ENCODE measurements around the gene GRPEL1.

DNA sequence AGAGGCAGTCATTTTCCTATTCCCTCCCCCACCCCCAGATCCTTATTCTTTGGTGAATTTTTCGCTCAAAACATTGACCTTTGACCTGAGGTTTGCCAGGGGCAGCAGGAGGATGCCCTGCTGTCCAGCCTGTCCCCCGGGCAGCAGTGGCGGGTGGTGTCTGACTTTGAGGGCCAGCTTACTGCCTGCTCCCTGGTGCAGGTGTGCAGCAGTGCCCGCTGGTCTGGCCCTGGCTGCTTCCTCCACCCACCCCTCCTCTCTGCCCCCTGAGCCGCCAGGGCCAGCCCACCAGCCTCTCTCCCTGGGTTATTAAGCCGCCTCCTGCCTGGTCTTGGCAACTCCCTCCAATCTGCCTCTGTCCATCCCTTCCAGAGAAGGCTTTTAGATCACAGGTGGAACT lies 40.8 kb upstream of the GRPEL1 start:
- TF ChIP-seq, protein P1, sequence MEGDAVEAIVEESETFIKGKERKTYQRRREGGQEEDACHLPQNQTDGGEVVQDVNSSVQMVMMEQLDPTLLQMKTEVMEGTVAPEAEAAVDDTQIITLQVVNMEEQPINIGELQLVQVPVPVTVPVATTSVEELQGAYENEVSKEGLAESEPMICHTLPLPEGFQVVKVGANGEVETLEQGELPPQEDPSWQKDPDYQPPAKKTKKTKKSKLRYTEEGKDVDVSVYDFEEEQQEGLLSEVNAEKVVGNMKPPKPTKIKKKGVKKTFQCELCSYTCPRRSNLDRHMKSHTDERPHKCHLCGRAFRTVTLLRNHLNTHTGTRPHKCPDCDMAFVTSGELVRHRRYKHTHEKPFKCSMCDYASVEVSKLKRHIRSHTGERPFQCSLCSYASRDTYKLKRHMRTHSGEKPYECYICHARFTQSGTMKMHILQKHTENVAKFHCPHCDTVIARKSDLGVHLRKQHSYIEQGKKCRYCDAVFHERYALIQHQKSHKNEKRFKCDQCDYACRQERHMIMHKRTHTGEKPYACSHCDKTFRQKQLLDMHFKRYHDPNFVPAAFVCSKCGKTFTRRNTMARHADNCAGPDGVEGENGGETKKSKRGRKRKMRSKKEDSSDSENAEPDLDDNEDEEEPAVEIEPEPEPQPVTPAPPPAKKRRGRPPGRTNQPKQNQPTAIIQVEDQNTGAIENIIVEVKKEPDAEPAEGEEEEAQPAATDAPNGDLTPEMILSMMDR (conservative IDR thresholded peaks at IDR 0.05; ENCODE audit: low read depth, low read length) = no peak
- TF ChIP-seq EZH2 (IDR thresholded peaks at IDR 0.05; ENCODE audit: borderline replicate concordance, low read depth, low read length, poor library complexity, severe bottlenecking) = no peak
